SK-N-SH (cell line): ENCODE data around the gene MED31. TPM values are rescaled to one million over a fixed set of nuclear protein-coding genes. Genes with fewer than 3 reads are reported as not detected.

Experiments
- CHD2 ChIP-seq: fragments of 150-350 bp; IDR thresholded peaks from 2 replicates; pipeline ENCODE4 v1.6.1; 2018; ENCODE audit warnings: low read length; ENCODE audit not compliant: partially characterized antibody
- ELF1 ChIP-seq: IDR thresholded peaks from 2 replicates; pipeline ENCODE4 v1.4.0; 2012
- EZH2phosphoT487 ChIP-seq: fragments of 200-600 bp; sonication (generic); IDR thresholded peaks from 2 replicates; pipeline ENCODE4 v1.6.1; 2017; ENCODE audit warnings: low read depth, mixed run types, mild to moderate bottlenecking, antibody characterized with exemption, moderate library complexity, borderline replicate concordance
- FOSL2 ChIP-seq: IDR thresholded peaks from 2 replicates; pipeline ENCODE4 v1.4.0; 2012; ENCODE audit warnings: low read depth, mild to moderate bottlenecking, moderate library complexity, borderline replicate concordance
- FOXJ3 ChIP-seq: sonication (generic); formaldehyde crosslinking; IDR thresholded peaks from 2 replicates; pipeline ENCODE4 v1.5.1; 2020; ENCODE audit warnings: mild to moderate bottlenecking, missing genetic modification reagents
- FOXM1 ChIP-seq: IDR thresholded peaks from 2 replicates; pipeline ENCODE4 v1.4.0; 2012; ENCODE audit warnings: low read depth, mild to moderate bottlenecking
- GABPA ChIP-seq: IDR thresholded peaks from 2 replicates; pipeline ENCODE4 v1.4.0; 2012; ENCODE audit warnings: low read depth, mild to moderate bottlenecking
- MEF2A ChIP-seq: IDR thresholded peaks from 2 replicates; pipeline ENCODE4 v1.4.0; 2012; ENCODE audit warnings: low read depth, borderline replicate concordance
- MXI1 ChIP-seq: IDR thresholded peaks from 2 replicates; pipeline ENCODE4 v1.6.1; 2012; ENCODE audit warnings: mild to moderate bottlenecking, low read depth, low read length, improper control_type of control experiment
- NRF1 ChIP-seq: IDR thresholded peaks from 2 replicates; pipeline ENCODE4 v1.6.1; 2012; ENCODE audit warnings: low read depth, mild to moderate bottlenecking, low read length
- RCOR1 ChIP-seq: fragments of 150-350 bp; IDR thresholded peaks from 2 replicates; pipeline ENCODE4 v1.6.1; 2017; ENCODE audit warnings: antibody characterized with exemption, low read length
- RFX5 ChIP-seq: IDR thresholded peaks from 2 replicates; pipeline ENCODE4 v1.6.1; 2012; ENCODE audit warnings: mild to moderate bottlenecking, improper control_type of control experiment, low read length
- RXRA ChIP-seq: IDR thresholded peaks from 2 replicates; pipeline ENCODE4 v1.4.0; 2012; ENCODE audit warnings: low read depth, mild to moderate bottlenecking, borderline replicate concordance
- SIN3A ChIP-seq: IDR thresholded peaks from 2 replicates; pipeline ENCODE4 v1.6.1; 2012; ENCODE audit warnings: low read depth, mild to moderate bottlenecking, low read length, moderate library complexity, borderline replicate concordance
- TAF1 ChIP-seq: IDR thresholded peaks from 2 replicates; pipeline ENCODE4 v1.6.1; 2012; ENCODE audit warnings: low read depth, mild to moderate bottlenecking, low read length, moderate library complexity, borderline replicate concordance
- YY1 ChIP-seq: IDR thresholded peaks from 2 replicates; pipeline ENCODE4 v1.4.0; 2012; ENCODE audit warnings: low read depth, mild to moderate bottlenecking
- polyA plus RNA-seq, 3 experiments: library from polyadenylated mRNA; depleted of rRNA; stranded (reverse); fragments of >200 nt; gene quantifications; 2 replicates each; pipeline ENCODE4 v1.2.3, GENCODE V29; 2012
- TF ChIP-seq, protein P1 (sequence below): fragments of 150-350 bp; IDR thresholded peaks from 2 replicates; pipeline ENCODE4 v1.6.1; 2016; ENCODE audit warnings: mild to moderate bottlenecking, low read depth, low read length
- TF ChIP-seq, protein P2 (sequence below): fragments of 200-600 bp; sonication (generic); IDR thresholded peaks from 2 replicates; pipeline ENCODE4 v1.6.1; 2017; ENCODE audit warnings: antibody characterized with exemption, mild to moderate bottlenecking, moderate library complexity
- TF ChIP-seq, protein P3 (sequence below): IDR thresholded peaks from 2 replicates; pipeline ENCODE4 v1.4.0; 2012; ENCODE audit warnings: low read depth, borderline replicate concordance
- TF ChIP-seq, protein P4 (sequence below): fragments of 150-350 bp; IDR thresholded peaks from 2 replicates; pipeline ENCODE4 v1.6.1; 2017; ENCODE audit warnings: antibody characterized with exemption, low read length, low read depth, borderline replicate concordance

The MED31 gene
- polyA plus RNA-seq, 1 of the 3 experiments (the other 2 are of a cell fraction) = 15.1 TPM

DNA sequence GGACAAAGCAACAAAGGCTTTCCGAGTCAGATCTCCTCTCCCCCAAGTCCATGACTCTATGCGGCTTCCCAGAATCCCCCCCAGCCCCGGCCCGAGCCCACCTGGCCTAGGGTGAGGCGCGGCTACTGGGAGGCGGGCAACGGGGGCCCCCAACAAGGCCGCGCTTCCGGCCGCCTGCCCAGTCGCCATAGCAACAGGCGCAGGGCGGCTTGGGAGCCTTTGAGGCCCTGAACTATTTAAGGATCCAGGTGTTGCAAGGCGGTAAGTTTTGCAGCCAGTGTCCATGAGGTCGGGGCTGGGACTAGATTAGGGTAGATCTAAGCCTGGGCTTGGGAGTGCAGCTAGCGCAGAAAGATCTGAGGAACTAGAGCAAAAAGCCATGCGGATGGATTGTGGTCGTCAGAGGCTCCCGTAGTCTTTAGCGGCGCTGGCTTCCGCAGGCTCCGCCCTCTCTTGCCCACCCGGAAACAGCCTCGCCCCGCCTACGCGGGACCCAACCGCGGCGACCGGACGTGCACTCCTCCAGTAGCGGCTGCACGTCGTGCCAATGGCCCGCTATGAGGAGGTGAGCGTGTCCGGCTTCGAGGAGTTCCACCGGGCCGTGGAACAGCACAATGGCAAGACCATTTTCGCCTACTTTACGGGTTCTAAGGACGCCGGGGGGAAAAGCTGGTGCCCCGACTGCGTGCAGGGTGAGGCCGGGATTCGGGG lies 10.7 kb downstream of the MED31 start, which contains the start of the genes KIAA0753 and TXNDC17 (continued):
- TF ChIP-seq MEF2A = no peak
- 0 out of 2 replicates have a peak, but pooled peaks have one; percentile 10 for TF ChIP-seq FOXM1
- TF ChIP-seq MXI1 = peak; percentile 90
- no peak for TF ChIP-seq EZH2phosphoT487
- TF ChIP-seq, protein P1, sequence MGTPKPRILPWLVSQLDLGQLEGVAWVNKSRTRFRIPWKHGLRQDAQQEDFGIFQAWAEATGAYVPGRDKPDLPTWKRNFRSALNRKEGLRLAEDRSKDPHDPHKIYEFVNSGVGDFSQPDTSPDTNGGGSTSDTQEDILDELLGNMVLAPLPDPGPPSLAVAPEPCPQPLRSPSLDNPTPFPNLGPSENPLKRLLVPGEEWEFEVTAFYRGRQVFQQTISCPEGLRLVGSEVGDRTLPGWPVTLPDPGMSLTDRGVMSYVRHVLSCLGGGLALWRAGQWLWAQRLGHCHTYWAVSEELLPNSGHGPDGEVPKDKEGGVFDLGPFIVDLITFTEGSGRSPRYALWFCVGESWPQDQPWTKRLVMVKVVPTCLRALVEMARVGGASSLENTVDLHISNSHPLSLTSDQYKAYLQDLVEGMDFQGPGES = no peak
- TF ChIP-seq, protein P2, sequence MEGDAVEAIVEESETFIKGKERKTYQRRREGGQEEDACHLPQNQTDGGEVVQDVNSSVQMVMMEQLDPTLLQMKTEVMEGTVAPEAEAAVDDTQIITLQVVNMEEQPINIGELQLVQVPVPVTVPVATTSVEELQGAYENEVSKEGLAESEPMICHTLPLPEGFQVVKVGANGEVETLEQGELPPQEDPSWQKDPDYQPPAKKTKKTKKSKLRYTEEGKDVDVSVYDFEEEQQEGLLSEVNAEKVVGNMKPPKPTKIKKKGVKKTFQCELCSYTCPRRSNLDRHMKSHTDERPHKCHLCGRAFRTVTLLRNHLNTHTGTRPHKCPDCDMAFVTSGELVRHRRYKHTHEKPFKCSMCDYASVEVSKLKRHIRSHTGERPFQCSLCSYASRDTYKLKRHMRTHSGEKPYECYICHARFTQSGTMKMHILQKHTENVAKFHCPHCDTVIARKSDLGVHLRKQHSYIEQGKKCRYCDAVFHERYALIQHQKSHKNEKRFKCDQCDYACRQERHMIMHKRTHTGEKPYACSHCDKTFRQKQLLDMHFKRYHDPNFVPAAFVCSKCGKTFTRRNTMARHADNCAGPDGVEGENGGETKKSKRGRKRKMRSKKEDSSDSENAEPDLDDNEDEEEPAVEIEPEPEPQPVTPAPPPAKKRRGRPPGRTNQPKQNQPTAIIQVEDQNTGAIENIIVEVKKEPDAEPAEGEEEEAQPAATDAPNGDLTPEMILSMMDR = no peak
- no peak for TF ChIP-seq CHD2
- no peak for TF ChIP-seq YY1
- peak; percentile 16; the same call in 1 of the 2 replicates for TF ChIP-seq NRF1
- no peak for TF ChIP-seq RXRA
- no peak for TF ChIP-seq FOSL2
- TF ChIP-seq RFX5 = 0 out of 2 replicates have a peak, but pooled peaks have one; percentile 40
- no peak for TF ChIP-seq RCOR1
- no peak for TF ChIP-seq FOXJ3
- TF ChIP-seq TAF1 = peak; percentile 83
- TF ChIP-seq, protein P3, sequence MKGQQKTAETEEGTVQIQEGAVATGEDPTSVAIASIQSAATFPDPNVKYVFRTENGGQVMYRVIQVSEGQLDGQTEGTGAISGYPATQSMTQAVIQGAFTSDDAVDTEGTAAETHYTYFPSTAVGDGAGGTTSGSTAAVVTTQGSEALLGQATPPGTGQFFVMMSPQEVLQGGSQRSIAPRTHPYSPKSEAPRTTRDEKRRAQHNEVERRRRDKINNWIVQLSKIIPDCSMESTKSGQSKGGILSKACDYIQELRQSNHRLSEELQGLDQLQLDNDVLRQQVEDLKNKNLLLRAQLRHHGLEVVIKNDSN = no peak
- TF ChIP-seq GABPA = peak; percentile 77
- TF ChIP-seq ELF1 = peak; percentile 96
- peak; percentile 57 for TF ChIP-seq SIN3A
- TF ChIP-seq, protein P4, sequence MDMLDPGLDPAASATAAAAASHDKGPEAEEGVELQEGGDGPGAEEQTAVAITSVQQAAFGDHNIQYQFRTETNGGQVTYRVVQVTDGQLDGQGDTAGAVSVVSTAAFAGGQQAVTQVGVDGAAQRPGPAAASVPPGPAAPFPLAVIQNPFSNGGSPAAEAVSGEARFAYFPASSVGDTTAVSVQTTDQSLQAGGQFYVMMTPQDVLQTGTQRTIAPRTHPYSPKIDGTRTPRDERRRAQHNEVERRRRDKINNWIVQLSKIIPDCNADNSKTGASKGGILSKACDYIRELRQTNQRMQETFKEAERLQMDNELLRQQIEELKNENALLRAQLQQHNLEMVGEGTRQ = no peak
